HEK293 (cell line): Measurements from ENCODE around the gene SORT1.

ENCODE experiments used
- CTCF ChIP-seq: fragments of 450-650 bp; formaldehyde crosslinking; IDR thresholded peaks from 2 replicates; pipeline ENCODE4 v1.5.1; 2016; ENCODE audit warnings: missing biosample characterization, missing genetic modification characterization
- HOXC10 ChIP-seq: sonication (generic); formaldehyde crosslinking; IDR thresholded peaks from 2 replicates; pipeline ENCODE4 v1.8.1; 2023; ENCODE audit warnings: mild to moderate bottlenecking, missing genetic modification reagents
- TCF7L2 ChIP-seq: IDR thresholded peaks from 2 replicates; pipeline ENCODE4 v1.6.1; 2011; ENCODE audit warnings: low read depth, mild to moderate bottlenecking, inconsistent platforms, low read length, moderate library complexity, borderline replicate concordance
- YY1 ChIP-seq: fragments of 450-650 bp; formaldehyde crosslinking; IDR thresholded peaks from 2 replicates; pipeline ENCODE4 v1.5.1; 2018; ENCODE audit warnings: missing biosample characterization, missing genetic modification characterization
- ZNF16 ChIP-seq: fragments of 450-650 bp; formaldehyde crosslinking; IDR thresholded peaks from 2 replicates; pipeline ENCODE4 v1.5.1; 2016; ENCODE audit warnings: low read depth, missing biosample characterization, missing genetic modification characterization
- ZNF274 ChIP-seq, 2 experiments: fragments of 200-500 bp in 1 of 2; fragments of 450-650 bp in 1 of 2; sonication (Bioruptor generic) in 1 of 2; formaldehyde crosslinking in 1 of 2; IDR thresholded peaks; 2 replicates each; pipeline versions ENCODE4 v1.5.1 to v1.6.1; 2014 to 2016; ENCODE audit warnings: borderline replicate concordance in 1 of 2, inconsistent platforms in 1 of 2, low read length in 1 of 2, missing biosample characterization in 1 of 2, missing genetic modification characterization in 1 of 2
- ZNF302 ChIP-seq: fragments of 450-650 bp; formaldehyde crosslinking; IDR thresholded peaks from 2 replicates; pipeline ENCODE4 v1.5.1; 2016; ENCODE audit warnings: missing biosample characterization, missing genetic modification characterization, low read depth
- ZNF555 ChIP-seq: fragments of 450-650 bp; formaldehyde crosslinking; conservative IDR thresholded peaks from 2 replicates; pipeline ENCODE4 v1.5.1; 2017; ENCODE audit warnings: missing biosample characterization, mild to moderate bottlenecking, missing genetic modification characterization, inconsistent platforms
- ZNF585B ChIP-seq: fragments of 450-650 bp; formaldehyde crosslinking; IDR thresholded peaks from 2 replicates; pipeline ENCODE4 v1.5.1; 2016; ENCODE audit warnings: missing biosample characterization, missing genetic modification characterization
- TF ChIP-seq, protein P1 (sequence below): fragments of 450-650 bp; formaldehyde crosslinking; IDR thresholded peaks from 2 replicates; pipeline ENCODE4 v1.5.1; 2016; ENCODE audit warnings: missing biosample characterization, missing genetic modification characterization
- TF ChIP-seq, protein P2 (sequence below): fragments of 450-650 bp; formaldehyde crosslinking; IDR thresholded peaks from 2 replicates; pipeline ENCODE4 v1.5.1; 2016; ENCODE audit warnings: missing biosample characterization, missing genetic modification characterization, borderline replicate concordance

DNA sequence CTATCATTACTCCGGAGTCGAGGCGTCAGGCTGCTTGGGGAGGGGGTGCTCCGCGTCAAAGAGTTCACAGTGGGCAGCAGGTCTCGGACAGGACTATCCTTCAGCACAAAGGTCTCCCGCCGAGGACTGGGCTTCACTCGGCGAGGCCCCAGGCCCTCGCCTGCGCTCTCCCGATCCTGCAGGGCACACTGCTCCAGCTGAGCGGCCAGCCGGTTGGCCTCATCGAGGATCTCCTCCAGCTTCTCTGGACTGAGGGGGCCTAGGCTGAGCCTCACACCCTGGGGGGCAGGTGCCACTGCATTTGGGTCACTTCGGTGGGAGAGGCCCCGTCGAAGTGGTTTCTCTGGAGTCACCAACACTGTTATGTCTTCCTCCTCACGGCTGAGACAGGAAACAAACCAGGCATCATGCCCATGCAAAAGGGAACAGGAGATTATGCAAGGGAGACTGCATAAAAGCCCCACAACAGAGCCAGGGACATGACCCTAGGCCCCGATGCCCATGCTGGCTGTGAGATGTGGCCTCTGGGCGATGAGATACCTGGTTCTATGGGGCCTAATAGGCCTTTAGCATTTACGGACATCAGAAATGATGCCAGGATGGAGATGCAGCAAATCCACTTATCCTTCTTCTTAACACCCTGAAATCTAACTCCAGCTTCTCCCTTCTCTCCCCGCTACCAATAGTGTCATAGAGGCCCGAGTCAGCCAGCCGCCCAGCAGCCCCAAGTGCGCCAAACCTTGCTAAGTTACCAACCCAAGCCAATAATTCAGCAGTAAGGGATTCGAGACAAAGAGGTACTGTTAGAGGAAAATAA lies 115.8 kb downstream of the SORT1 start:
- TF ChIP-seq CTCF (tag by site-specific recombination) (no peak), ZNF555 (tag by site-specific recombination) (no peak), HOXC10 (CRISPR knock-in tag) (no peak), TCF7L2 (no peak), ZNF302 (tag by site-specific recombination) (no peak), ZNF585B (no peak), YY1 (no peak), ZNF274 (IDR thresholded peaks at IDR 0.05; ENCODE audit: low read length) (no peak), ZNF274 (tag by site-specific recombination; IDR thresholded peaks at IDR 0.05; ENCODE audit: borderline replicate concordance) (no peak), ZNF16 (tag by site-specific recombination) (no peak)
- TF ChIP-seq, protein P1, sequence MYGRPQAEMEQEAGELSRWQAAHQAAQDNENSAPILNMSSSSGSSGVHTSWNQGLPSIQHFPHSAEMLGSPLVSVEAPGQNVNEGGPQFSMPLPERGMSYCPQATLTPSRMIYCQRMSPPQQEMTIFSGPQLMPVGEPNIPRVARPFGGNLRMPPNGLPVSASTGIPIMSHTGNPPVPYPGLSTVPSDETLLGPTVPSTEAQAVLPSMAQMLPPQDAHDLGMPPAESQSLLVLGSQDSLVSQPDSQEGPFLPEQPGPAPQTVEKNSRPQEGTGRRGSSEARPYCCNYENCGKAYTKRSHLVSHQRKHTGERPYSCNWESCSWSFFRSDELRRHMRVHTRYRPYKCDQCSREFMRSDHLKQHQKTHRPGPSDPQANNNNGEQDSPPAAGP (tag by site-specific recombination), result no peak
- TF ChIP-seq, protein P2, sequence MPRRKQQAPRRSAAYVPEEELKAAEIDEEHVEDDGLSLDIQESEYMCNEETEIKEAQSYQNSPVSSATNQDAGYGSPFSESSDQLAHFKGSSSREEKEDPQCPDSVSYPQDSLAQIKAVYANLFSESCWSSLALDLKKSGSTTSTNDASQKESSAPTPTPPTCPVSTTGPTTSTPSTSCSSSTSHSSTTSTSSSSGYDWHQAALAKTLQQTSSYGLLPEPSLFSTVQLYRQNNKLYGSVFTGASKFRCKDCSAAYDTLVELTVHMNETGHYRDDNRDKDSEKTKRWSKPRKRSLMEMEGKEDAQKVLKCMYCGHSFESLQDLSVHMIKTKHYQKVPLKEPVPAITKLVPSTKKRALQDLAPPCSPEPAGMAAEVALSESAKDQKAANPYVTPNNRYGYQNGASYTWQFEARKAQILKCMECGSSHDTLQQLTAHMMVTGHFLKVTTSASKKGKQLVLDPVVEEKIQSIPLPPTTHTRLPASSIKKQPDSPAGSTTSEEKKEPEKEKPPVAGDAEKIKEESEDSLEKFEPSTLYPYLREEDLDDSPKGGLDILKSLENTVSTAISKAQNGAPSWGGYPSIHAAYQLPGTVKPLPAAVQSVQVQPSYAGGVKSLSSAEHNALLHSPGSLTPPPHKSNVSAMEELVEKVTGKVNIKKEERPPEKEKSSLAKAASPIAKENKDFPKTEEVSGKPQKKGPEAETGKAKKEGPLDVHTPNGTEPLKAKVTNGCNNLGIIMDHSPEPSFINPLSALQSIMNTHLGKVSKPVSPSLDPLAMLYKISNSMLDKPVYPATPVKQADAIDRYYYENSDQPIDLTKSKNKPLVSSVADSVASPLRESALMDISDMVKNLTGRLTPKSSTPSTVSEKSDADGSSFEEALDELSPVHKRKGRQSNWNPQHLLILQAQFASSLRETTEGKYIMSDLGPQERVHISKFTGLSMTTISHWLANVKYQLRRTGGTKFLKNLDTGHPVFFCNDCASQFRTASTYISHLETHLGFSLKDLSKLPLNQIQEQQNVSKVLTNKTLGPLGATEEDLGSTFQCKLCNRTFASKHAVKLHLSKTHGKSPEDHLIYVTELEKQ (tag by site-specific recombination), result no peak
